ENCODE measurements around the gene IPO8.
"Not testable (repeated sequence)": the region's sequence is repeated elsewhere in the genome, so short reads cannot be mapped to it uniquely, and the experiment has no call there.

Gene IPO8

DNA sequence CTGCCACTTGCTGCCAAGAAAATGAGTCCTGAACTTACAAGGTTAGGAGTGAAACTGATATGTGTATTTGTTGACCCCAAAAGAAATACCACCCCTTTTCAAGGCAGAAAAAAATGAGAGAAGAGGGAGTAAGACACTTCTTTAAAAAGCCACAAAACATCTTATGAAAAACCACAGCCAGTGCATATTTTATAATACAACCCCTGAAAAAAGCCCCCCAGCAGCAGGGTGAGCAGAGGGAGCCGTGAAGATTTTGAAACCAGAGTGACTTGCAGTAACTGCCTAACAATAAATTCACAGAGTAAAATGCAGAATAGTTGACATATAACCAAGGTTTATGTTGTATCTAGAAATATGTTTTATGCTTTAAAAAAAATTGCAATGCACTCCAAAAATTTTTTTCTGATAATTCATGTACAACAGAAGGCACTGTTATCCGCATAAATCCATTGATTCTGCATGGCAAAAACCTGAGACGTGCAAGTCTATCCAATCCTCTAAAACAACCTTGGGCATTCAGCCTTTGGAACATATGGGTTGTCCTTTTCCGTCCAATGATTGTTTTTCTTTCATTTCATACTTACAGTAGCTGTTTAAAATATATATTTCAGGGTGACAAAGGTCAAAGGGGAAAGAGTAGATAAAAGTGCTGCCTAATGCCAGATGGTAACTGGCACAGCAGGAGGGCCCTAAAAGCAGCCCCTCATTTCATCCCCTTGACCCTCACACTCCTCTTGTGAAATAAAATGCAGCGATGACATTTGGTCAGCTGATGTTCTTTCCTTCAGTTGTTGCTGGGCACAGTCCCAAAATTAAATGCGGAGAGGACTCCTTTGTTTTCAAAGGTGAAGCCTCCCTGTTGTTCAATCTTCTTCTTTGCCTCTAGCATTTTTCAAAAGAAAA, 65.3 kb downstream of the IPO8 start:
- TF ChIP-seq, protein P1, sequence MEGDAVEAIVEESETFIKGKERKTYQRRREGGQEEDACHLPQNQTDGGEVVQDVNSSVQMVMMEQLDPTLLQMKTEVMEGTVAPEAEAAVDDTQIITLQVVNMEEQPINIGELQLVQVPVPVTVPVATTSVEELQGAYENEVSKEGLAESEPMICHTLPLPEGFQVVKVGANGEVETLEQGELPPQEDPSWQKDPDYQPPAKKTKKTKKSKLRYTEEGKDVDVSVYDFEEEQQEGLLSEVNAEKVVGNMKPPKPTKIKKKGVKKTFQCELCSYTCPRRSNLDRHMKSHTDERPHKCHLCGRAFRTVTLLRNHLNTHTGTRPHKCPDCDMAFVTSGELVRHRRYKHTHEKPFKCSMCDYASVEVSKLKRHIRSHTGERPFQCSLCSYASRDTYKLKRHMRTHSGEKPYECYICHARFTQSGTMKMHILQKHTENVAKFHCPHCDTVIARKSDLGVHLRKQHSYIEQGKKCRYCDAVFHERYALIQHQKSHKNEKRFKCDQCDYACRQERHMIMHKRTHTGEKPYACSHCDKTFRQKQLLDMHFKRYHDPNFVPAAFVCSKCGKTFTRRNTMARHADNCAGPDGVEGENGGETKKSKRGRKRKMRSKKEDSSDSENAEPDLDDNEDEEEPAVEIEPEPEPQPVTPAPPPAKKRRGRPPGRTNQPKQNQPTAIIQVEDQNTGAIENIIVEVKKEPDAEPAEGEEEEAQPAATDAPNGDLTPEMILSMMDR (IDR thresholded peaks at IDR 0.05; ENCODE audit: insufficient read depth, low read depth, low read length, missing control alignments): no peak
- no peak overlapping the region for H3K4me3 ChIP-seq (ENCODE audit: low read length)
- DNase-seq (ENCODE audit: low read depth): no peak

DNA sequence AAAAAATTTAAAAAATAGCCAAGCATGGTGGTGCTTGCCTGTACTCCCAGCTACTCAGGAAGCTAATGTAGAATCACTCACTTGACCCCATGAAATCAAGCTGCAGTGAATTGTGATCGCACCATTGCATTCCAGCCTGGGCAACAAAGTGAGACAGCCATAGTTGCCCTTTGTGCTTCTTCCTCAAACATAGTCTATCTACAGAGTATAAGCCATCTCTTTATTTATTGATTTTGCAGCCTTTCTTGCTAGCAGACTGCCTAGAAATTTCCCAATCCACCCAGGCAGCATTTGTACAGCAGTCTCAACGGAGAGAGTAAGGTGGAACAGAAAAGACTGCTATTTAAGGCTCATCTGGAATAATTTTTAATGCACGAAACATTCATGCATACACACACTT, 68.8 kb downstream of the IPO8 start:
- no peak for DNase-seq (ENCODE audit: low read depth)
- TF ChIP-seq, protein P1 (IDR thresholded peaks at IDR 0.05; ENCODE audit: insufficient read depth, low read depth, low read length, missing control alignments): no peak

DNA sequence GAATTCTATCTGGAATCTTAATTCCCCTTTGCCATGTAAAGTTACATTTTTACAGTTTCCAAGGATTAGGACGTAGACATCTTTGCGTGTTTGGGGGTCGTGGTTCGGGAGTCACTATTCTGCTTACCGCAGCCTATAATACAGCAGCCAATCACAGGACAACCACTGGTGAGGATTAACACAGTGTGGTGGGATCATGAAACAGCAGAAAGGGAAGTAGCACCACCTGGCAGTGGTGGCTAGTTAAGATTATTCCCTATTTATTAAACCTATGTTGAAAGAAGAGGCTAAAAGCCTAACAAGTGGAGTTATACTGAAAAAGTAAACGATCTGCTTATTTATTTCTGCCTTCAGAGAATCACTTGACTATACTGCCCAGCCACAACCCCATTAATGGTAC, 71.7 kb downstream of the IPO8 start:
- TF ChIP-seq, protein P1 (IDR thresholded peaks at IDR 0.05; ENCODE audit: insufficient read depth, low read depth, low read length, missing control alignments): no peak
- H3K4me3 ChIP-seq (ENCODE audit: low read length): no peak overlapping the region
- DNase-seq (ENCODE audit: low read depth): no peak

More for the DNA sequence above, 68.8 kb downstream of the IPO8 start:
- H3K4me3 ChIP-seq (ENCODE audit: low read length): no peak overlapping the region

DNA sequence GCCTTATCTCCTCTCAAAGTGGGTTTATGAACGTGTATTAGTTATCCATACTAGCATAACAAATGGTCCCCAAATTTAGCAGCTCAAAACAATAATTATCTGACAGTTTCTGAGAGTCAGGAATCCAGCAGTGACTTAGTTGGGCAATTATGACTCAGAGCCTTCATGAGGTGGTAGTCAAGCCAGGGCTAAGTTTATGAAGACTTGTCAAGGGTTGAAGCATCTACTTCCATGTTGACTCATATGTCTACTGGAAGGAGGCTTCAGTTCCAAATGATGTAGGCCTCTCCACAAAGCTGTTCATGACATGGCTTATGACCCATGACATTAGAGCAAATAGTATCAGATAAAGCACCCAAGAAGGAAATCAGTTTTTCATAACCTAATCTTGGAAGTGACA, 73.2 kb downstream of the IPO8 start:
- H3K4me3 ChIP-seq (ENCODE audit: low read length): no peak overlapping the region
- peak; percentile 81 for DNase-seq (ENCODE audit: low read depth)
- TF ChIP-seq, protein P1 (IDR thresholded peaks at IDR 0.05; ENCODE audit: insufficient read depth, low read depth, low read length, missing control alignments): no peak

DNA sequence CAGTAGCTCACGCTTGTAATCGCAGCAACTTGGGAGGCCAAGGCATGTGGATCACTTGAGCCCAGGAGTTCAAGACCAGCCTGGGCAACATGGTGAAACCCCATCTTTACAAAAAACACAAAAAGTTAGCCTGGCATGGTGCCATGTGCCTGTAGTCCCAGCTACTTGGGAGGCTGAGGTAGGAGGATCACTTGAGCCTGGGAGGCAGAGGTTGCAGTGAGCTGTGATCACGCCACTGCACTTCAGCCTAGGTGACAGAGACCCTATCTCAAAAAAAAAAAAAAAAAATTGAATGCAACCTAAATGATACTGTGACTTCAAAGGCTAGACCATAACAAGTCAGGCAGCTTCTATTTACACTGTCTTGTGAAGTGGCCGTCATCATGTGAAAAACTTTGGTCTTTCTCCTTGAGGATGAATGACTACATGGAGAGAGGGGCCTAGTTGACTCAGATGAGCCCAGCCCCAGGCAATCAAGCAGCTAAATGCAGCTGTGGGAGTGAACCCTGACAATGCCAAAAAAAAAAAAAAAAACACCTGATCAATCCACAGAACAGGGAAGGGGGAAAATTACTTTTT, 73.9 kb downstream of the IPO8 start:
- peak; percentile 4 for DNase-seq (ENCODE audit: low read depth)
- H3K4me3 ChIP-seq (ENCODE audit: low read length): not testable (repeated sequence)

DNA sequence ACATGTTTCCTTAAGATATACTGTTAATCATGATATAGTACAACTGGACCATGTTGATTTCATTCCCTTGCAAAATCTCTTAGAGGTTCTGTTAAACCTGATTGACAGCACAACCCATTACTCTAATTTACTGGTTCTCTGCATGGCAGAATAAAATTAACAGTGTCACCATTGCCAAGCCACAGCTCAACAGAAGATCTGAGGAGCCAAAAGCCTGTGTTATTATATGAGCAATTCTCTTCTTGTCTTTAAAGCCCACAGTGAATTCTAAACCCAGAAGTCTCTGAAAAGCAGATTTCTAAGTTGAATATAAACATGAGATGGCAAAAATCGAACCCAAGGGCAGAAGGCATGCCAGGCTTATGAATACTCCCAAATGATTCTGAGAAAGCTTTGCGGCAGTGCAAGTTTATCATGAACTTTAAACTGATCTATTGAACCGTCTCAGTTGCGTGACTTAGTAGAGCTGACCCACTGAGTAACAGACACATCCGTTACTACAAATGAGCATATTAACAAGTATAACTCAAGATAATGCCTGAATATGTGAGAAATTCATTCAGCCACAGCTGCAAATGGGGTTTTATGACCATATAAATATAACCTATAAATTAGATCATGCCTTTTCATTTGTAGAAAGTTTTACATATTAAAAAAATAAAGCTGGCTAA, 78.2 kb downstream of the IPO8 start:
- H3K4me3 ChIP-seq (ENCODE audit: low read length): no peak overlapping the region
- TF ChIP-seq, protein P1 (IDR thresholded peaks at IDR 0.05; ENCODE audit: insufficient read depth, low read depth, low read length, missing control alignments): no peak
- DNase-seq (ENCODE audit: low read depth): no peak

DNA sequence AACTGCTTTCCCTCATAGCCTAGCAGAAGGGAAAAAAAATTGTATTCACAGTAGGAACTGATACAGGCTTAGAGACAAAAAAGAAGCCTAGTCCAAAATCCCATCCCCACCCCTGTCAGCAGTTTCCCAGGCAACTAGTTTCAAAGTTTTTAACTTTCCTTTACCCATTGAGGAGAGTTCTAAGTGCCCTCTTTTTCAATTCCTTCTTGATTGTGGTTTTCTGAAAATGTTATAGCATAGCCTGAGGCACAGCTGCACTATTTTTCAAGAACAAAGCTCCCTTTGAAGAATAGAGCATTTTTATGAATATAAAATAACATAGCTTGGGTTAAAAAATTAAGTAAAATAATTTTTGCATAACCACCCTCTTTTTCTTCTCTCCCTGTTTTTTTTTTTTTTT, 81.6 kb downstream of the IPO8 start:
- no peak for DNase-seq (ENCODE audit: low read depth)
- TF ChIP-seq, protein P1 (IDR thresholded peaks at IDR 0.05; ENCODE audit: insufficient read depth, low read depth, low read length, missing control alignments): no peak
- H3K4me3 ChIP-seq (ENCODE audit: low read length): no peak overlapping the region

Data from epithelial cell of esophagus (primary cell).